Stimulated activated naive CD8-positive, alpha-beta T cell treated with anti-CD3 and anti-CD28 coated beads, Interleukin-15, Interleukin-2, amounts not matched to agents 100 ng/mL and 50 ng/mL, for 24 hours (primary cell): ENCODE data around the gene TMBIM6.
"Not testable (repeated sequence)": the region's sequence is repeated elsewhere in the genome, so short reads cannot be mapped to it uniquely, and the experiment has no call there.

Experiments
- H3K27ac Mint-ChIP-seq: one replicate; pipeline ENCODE4 v1.8.0; 2021; ENCODE audit warnings: mild to moderate bottlenecking, mixed read lengths
- H3K27me3 Mint-ChIP-seq: one replicate; pipeline ENCODE4 v1.8.0; 2021; ENCODE audit warnings: mixed read lengths
- H3K36me3 Mint-ChIP-seq: one replicate; pipeline ENCODE4 v1.8.0; 2021; ENCODE audit warnings: low read depth, mixed read lengths
- H3K4me1 Mint-ChIP-seq: one replicate; pipeline ENCODE4 v1.8.0; 2021; ENCODE audit warnings: low read depth, mixed read lengths
- H3K4me3 Mint-ChIP-seq: one replicate; pipeline ENCODE4 v1.8.0; 2021; ENCODE audit warnings: mild to moderate bottlenecking, mixed read lengths
- H3K9me3 Mint-ChIP-seq: one replicate; pipeline ENCODE4 v1.8.0; 2021; ENCODE audit warnings: mixed read lengths

TMBIM6 gene

GRCh38 chr12:49777800-49778748 is 36.7 kb downstream of the TMBIM6 start:
- Mint-ChIP-seq H3K27me3 (peaks cover 19% of the 10 kb centered on the region), H3K4me3 (no peak overlapping the region), H3K27ac (no peak overlapping the region)

GRCh38 chr12:49779581-49779980 is 38.2 kb downstream of the TMBIM6 start:
- no peaks in the 10 kb centered on the region for H3K9me3 Mint-ChIP-seq
- H3K36me3 Mint-ChIP-seq = no peaks in the 10 kb centered on the region
- peaks cover 31% of the 10 kb centered on the region for H3K27me3 Mint-ChIP-seq
- no peak overlapping the region for H3K4me3 Mint-ChIP-seq
- H3K27ac Mint-ChIP-seq = no peak overlapping the region
- peaks cover 18% of the 10 kb centered on the region for H3K4me1 Mint-ChIP-seq

More at GRCh38 chr12:49777800-49778748, 36.7 kb downstream of the TMBIM6 start:
- Mint-ChIP-seq H3K9me3 (no peaks in the 10 kb centered on the region), H3K4me1 (peaks cover 18% of the 10 kb centered on the region), H3K36me3 (no peaks in the 10 kb centered on the region)

GRCh38 chr12:49780914-49781313 is 39.6 kb downstream of the TMBIM6 start:
- H3K27me3 Mint-ChIP-seq = peaks cover 31% of the 10 kb centered on the region

GRCh38 chr12:49783917-49784676 is 42.7 kb downstream of the TMBIM6 start:
- Mint-ChIP-seq H3K27ac (no peak overlapping the region), H3K27me3 (peaks cover 30% of the 10 kb centered on the region)

More at GRCh38 chr12:49780914-49781313, 39.6 kb downstream of the TMBIM6 start:
- not testable (repeated sequence) for H3K36me3 Mint-ChIP-seq, H3K9me3 Mint-ChIP-seq, H3K27ac Mint-ChIP-seq, H3K4me3 Mint-ChIP-seq
- peaks cover 18% of the 10 kb centered on the region for H3K4me1 Mint-ChIP-seq

GRCh38 chr12:49784756-49785409 is 43.5 kb downstream of the TMBIM6 start:
- no peaks in the 10 kb centered on the region for H3K36me3 Mint-ChIP-seq
- H3K27me3 Mint-ChIP-seq = peaks cover 22% of the 10 kb centered on the region
- H3K4me3 Mint-ChIP-seq = no peak overlapping the region
- H3K4me1 Mint-ChIP-seq = no peaks in the 10 kb centered on the region
- peaks cover 6% of the 10 kb centered on the region for H3K9me3 Mint-ChIP-seq
- H3K27ac Mint-ChIP-seq = no peak overlapping the region

More at GRCh38 chr12:49783917-49784676, 42.7 kb downstream of the TMBIM6 start:
- no peak overlapping the region for H3K4me3 Mint-ChIP-seq
- H3K9me3 Mint-ChIP-seq = peaks cover 6% of the 10 kb centered on the region
- H3K36me3 Mint-ChIP-seq = no peaks in the 10 kb centered on the region
- no peaks in the 10 kb centered on the region for H3K4me1 Mint-ChIP-seq

GRCh38 chr12:49787672-49788071 is 46.3 kb downstream of the TMBIM6 start:
- Mint-ChIP-seq H3K4me1 (no peaks in the 10 kb centered on the region), H3K4me3 (no peak overlapping the region), H3K27ac (peak overlapping the region; percentile 9), H3K27me3 (peaks cover 13% of the 10 kb centered on the region), H3K9me3 (peaks cover 6% of the 10 kb centered on the region), H3K36me3 (no peaks in the 10 kb centered on the region)

- Mint-ChIP-seq H3K4me3 (no peak overlapping the region), H3K9me3 (peaks cover 6% of the 10 kb centered on the region), H3K36me3 (no peaks in the 10 kb centered on the region), H3K4me1 (no peaks in the 10 kb centered on the region), H3K27me3 (no peaks in the 10 kb centered on the region), H3K27ac (no peak overlapping the region)
Measured at GRCh38 chr12:49789992-49790391, 48.6 kb downstream of the TMBIM6 start.

- Mint-ChIP-seq H3K4me1 (no peaks in the 10 kb centered on the region), H3K9me3 (peaks cover 6% of the 10 kb centered on the region), H3K36me3 (no peaks in the 10 kb centered on the region), H3K27me3 (no peaks in the 10 kb centered on the region), H3K4me3 (no peak overlapping the region), H3K27ac (peak overlapping the region; percentile 61)
Measured at GRCh38 chr12:49790741-49791555, 49.6 kb downstream of the TMBIM6 start.

- no peaks in the 10 kb centered on the region for H3K4me1 Mint-ChIP-seq
- no peaks in the 10 kb centered on the region for H3K27me3 Mint-ChIP-seq
- H3K36me3 Mint-ChIP-seq = no peaks in the 10 kb centered on the region
- no peak overlapping the region for H3K27ac Mint-ChIP-seq
- peaks cover 6% of the 10 kb centered on the region for H3K9me3 Mint-ChIP-seq
- H3K4me3 Mint-ChIP-seq = no peak overlapping the region
Measured at GRCh38 chr12:49791700-49792099, 50.3 kb downstream of the TMBIM6 start.

GRCh38 chr12:49792181-49792970 is 51.0 kb downstream of the TMBIM6 start:
- no peaks in the 10 kb centered on the region for H3K27me3 Mint-ChIP-seq
- H3K4me1 Mint-ChIP-seq = no peaks in the 10 kb centered on the region
- no peaks in the 10 kb centered on the region for H3K36me3 Mint-ChIP-seq
- no peak overlapping the region for H3K27ac Mint-ChIP-seq
- H3K4me3 Mint-ChIP-seq = no peak overlapping the region
- peaks cover 5% of the 10 kb centered on the region for H3K9me3 Mint-ChIP-seq

- Mint-ChIP-seq H3K27me3 (no peaks in the 10 kb centered on the region), H3K4me1 (no peaks in the 10 kb centered on the region), H3K9me3 (no peaks in the 10 kb centered on the region)
Measured at GRCh38 chr12:49792976-49793580, 51.7 kb downstream of the TMBIM6 start.

GRCh38 chr12:49793620-49794019 is 52.3 kb downstream of the TMBIM6 start:
- Mint-ChIP-seq H3K27me3 (no peaks in the 10 kb centered on the region), H3K36me3 (no peaks in the 10 kb centered on the region), H3K4me3 (no peak overlapping the region), H3K27ac (no peak overlapping the region), H3K4me1 (no peaks in the 10 kb centered on the region), H3K9me3 (no peaks in the 10 kb centered on the region)

More at GRCh38 chr12:49792976-49793580, 51.7 kb downstream of the TMBIM6 start:
- Mint-ChIP-seq H3K27ac (no peak overlapping the region), H3K36me3 (no peaks in the 10 kb centered on the region), H3K4me3 (no peak overlapping the region)

- no peaks in the 10 kb centered on the region for H3K36me3 Mint-ChIP-seq
- H3K27ac Mint-ChIP-seq = no peak overlapping the region
- H3K9me3 Mint-ChIP-seq = no peaks in the 10 kb centered on the region
- H3K4me3 Mint-ChIP-seq = no peak overlapping the region
- no peaks in the 10 kb centered on the region for H3K27me3 Mint-ChIP-seq
- H3K4me1 Mint-ChIP-seq = no peaks in the 10 kb centered on the region
Measured at GRCh38 chr12:49794021-49794420, 52.7 kb downstream of the TMBIM6 start.
